ENCODE data around the gene RGS3.
"Not testable (repeated sequence)": the region's sequence is repeated elsewhere in the genome, so short reads cannot be mapped to it uniquely, and the experiment has no call there.

RGS3 gene

DNA sequence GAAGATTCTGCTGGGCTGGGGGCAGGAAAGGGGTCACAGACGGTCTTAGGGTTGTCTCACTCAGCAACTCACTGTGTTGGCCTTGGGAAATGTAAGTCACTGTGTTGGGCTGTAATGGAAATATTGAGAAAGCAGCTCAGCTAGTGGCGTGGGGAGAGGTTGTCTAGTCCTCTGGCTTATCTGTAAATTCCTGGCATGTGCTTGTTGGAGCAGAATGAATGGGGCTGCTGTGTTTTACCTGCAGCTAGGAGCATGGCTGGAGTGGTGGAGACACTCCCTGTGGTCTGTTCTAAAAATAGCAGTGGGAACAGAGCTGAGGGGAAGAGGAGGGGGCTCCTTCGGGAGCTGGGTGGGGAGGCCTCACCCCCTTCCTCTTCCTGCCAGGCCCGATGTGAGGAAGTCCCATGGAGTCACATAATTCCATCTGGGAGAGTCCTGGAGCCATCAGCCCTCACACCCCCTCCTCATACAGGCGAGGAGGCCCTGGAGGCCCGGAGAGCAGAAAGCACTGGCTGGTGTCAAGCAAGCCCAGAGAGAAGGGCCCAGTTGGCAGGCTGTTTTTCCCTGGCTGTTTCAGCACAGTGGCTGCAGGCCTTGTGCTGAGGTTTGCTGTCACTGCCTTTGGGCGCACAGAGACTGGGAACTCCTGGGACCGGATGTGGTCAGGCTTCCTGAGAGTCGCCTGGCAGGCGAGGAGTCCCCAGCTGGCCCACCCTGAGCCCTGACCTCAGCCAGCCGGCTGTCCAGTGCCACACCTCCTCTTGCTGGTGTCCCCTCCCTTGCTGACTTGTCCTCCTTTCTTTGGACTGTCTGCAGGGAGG is 84.9 kb downstream of the RGS3 start:
- TF ChIP-seq, protein P1, sequence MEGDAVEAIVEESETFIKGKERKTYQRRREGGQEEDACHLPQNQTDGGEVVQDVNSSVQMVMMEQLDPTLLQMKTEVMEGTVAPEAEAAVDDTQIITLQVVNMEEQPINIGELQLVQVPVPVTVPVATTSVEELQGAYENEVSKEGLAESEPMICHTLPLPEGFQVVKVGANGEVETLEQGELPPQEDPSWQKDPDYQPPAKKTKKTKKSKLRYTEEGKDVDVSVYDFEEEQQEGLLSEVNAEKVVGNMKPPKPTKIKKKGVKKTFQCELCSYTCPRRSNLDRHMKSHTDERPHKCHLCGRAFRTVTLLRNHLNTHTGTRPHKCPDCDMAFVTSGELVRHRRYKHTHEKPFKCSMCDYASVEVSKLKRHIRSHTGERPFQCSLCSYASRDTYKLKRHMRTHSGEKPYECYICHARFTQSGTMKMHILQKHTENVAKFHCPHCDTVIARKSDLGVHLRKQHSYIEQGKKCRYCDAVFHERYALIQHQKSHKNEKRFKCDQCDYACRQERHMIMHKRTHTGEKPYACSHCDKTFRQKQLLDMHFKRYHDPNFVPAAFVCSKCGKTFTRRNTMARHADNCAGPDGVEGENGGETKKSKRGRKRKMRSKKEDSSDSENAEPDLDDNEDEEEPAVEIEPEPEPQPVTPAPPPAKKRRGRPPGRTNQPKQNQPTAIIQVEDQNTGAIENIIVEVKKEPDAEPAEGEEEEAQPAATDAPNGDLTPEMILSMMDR (conservative IDR thresholded peaks at IDR 0.05): no peak
- H3K27ac ChIP-seq: no peak overlapping the region

DNA sequence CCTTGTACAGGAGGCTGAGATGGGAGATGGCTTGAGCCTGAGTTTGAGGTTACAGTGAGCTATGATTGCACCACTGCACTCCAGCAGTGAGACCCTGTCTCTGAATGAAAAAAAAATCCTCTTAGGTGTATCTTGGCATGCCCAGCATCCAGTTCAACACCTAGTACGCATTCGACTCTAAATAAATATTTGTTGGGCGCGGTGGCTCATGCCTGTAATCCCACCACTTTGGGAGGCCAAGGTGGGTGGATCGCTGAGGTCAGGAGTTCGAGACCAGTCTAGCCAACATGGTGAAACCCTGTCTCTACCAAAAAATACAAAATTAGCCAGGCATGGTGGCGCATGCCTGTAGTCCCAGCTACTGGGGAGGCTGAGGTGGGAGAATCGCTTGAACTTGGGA is 86.4 kb downstream of the RGS3 start:
- H3K27ac ChIP-seq: not testable (repeated sequence)

DNA sequence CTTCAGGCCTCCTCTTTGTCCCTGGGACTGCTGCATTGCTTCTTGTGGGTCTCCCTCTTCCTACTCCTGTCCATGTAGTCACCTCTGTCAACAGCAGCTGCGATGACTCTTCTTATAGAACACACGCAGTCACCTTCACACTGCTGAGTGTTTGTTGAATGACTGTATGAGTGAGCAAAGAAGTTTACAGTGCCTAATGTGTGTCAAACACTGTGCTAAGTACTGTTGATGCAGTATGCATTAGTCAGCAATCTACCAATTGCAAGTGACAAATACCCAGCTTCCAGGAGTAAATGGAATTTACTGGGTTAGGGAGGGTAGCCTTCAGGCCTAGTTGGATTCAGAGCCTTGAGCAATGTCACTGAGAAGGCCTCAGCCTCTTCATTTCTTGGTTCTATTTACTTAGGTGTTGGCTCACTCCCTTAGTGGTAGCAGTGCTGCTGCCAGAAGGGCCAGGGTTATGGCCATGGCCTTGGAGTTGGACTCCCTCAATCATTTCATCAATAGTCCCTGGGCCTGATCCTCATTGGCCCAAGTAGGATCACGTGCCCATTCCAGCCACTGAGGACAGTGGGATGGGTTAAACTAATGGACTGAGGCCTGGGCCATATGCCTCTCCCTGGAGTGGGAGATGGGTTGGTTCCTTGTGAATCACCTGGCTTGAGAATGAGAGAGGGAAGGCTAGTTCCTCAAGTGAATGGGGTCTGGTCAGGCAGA is 93.5 kb downstream of the RGS3 start:
- TF ChIP-seq, protein P1 (conservative IDR thresholded peaks at IDR 0.05): no peak

DNA sequence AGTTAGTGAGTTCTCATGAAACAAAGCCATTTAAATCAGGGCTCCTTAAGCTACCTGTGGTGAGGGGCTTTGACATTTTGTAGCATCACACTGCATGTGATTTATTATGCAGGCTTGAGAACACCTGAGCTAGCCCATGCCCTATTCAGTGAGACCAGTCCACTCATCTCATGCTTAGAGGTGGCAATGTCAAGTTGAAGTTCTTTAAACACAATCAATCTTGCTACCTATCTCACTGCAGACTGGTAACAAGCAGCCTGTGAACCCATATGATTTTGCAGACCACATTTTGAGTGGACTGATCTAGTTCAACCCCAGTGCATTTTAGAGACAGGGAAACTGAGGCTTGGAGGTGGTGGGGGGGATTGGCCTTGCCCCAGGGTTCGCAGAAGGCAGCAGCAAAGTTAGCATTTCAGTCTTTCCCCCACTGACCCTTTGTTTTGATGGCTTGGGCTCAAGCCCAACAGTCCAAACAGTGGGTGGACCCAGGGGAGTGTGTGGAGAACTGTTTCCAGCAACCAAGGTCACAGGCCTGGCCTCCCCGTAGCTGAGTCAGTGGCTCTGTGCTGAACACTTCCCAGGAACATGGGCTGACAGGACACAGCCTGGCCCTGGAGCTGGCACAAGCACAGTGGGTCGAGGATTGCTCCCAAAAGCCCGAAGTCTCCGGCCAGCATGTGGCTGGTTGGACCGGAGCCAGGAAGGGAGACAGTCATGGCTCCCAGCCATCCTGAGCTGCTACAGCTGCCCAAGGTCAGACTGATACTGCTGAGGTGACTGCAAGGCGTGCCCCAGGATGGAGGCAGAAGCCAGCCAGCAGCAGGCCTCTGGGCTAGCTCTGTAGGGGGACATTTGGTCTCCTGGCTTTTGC is 95.3 kb downstream of the RGS3 start:
- H3K27ac ChIP-seq: peak overlapping the region; percentile 44
- TF ChIP-seq, protein P1 (conservative IDR thresholded peaks at IDR 0.05): no peak

More for the DNA sequence above, 93.5 kb downstream of the RGS3 start:
- H3K27ac ChIP-seq: no peak overlapping the region

DNA sequence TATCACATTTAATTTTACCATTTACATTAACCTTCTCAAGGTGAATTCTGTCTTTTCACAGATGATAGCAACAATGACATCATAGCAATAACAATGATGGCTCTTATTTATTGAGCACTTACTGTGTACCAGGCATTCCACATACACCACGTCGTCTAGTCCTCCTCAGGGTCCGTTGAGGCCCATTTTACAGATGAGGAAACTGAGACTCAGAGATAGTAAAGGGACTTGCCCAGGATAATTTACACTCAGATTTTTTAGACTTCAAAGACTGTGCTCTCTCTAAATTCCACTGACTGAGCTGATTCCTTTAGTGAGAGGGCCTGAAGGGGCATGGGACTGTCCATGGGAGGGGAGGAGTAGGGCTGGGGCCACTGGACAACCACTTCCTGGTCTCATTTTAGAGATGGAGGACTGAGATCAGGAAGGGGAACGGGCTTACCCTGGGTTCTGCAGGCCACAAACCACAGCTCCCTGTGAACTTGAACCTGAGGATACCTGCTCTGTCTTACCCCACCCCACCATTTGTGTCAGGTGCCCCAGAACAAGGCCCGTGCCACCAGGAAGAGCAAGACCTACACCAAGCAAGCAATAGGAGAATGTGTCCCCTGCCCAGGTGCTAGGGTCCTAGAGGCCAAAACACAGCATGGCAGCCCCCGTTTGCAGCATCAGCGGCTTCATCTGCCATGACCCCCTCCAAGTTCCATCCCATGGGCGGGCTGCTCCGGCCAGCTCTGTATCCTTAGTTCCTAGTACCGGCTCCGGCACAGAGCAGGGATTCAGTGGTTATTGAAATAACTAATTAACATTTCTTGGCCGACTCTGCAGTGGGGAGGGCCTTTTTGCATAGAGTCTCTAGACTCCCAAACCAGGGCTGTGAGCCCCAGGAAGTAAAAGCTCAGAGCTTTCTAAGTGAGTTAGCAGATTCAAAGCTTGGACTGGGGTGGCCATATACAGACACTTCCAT is 96.6 kb downstream of the RGS3 start:
- TF ChIP-seq, protein P1 (conservative IDR thresholded peaks at IDR 0.05): no peak
- H3K27ac ChIP-seq: no peak overlapping the region

DNA sequence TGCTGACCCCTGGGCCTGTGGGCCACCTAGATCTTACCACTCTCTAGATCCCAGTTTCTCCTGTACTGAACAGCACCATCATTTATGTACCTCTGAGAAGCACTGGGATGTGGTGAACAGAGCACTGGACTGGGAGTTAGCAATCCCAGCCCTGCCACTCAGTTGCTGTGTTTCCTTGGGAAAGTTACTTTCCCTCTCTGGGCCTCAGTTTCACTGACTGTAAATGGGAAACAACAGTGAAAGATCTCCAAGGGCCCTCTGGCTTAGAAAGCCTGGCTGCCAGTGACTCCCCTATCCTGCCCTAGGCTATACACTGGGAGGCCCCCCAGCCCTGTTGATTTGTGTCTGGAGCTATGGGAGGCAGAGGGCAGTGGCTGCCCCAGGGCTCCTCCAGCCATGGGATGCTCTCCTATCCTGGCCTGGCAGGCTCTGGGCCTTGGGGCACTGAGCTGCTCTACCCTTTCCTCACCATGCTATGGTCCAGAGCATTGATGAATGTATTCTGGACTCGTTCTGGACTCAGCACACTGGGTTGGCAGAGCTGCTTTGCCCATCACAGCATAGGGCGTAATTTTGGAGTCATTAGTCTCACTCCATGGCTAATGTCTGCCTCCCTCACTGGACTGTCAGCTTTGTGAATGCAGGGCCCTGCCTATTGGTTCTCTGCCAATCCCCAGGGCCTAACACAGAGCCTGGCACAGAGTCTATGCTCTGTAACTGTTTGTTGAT is 99.3 kb downstream of the RGS3 start:
- no peak overlapping the region for H3K27ac ChIP-seq
- TF ChIP-seq, protein P1 (conservative IDR thresholded peaks at IDR 0.05): no peak
